WTC11 (cell line): ENCODE measurements around the gene KIF12. TPM values are rescaled to one million over a fixed set of nuclear protein-coding genes. Genes with fewer than 3 reads are reported as not detected.

Experiments used
- ATAC-seq: fragments of 200-7000 bp; cut with Tn5 transposase; 2 replicates; pipeline ENCODE4 v1.10.0; 2021; ENCODE audit warnings: mild to moderate bottlenecking, moderate library complexity
- CTCF ChIA-PET: fragments of 300-600 bp; sonication (Branson Sonifier 250); formaldehyde crosslinking; loops from one replicate; lab custom pipeline; 2021; ENCODE audit warnings: antibody characterized with exemption; lab: Charles Lee
- POLR2A ChIA-PET: fragments of 350-600 bp; sonication (Branson Sonifier 250); formaldehyde crosslinking; loops from one replicate; lab custom pipeline; 2021; ENCODE audit warnings: antibody characterized with exemption; lab: Charles Lee
- DNase-seq: peaks from one replicate; pipeline ENCODE4 v3.0.0; 2021; ENCODE audit warnings: low spot score
- H3K27ac Mint-ChIP-seq: 2 replicates; pipeline ENCODE4 v1.8.0; 2021; ENCODE audit warnings: mixed read lengths
- H3K27me3 Mint-ChIP-seq: 2 replicates; pipeline ENCODE4 v1.8.0; 2021; ENCODE audit warnings: low read depth, mild to moderate bottlenecking, moderate library complexity, mixed read lengths
- H3K36me3 Mint-ChIP-seq: 2 replicates; pipeline ENCODE4 v1.8.0; 2021; ENCODE audit warnings: mixed read lengths
- H3K4me1 Mint-ChIP-seq: 2 replicates; pipeline ENCODE4 v1.8.0; 2022; ENCODE audit warnings: mixed read lengths
- H3K4me3 Mint-ChIP-seq: 2 replicates; pipeline ENCODE4 v1.8.0; 2021; ENCODE audit warnings: mild to moderate bottlenecking, moderate library complexity, mixed read lengths
- H3K9me3 Mint-ChIP-seq: 2 replicates; pipeline ENCODE4 v1.8.0; 2021; ENCODE audit warnings: mixed read lengths
- ATF1 ChIP-seq: sonication (generic); formaldehyde crosslinking; IDR thresholded peaks from 2 replicates; pipeline ENCODE4 v1.8.1; 2023; ENCODE audit warnings: mild to moderate bottlenecking, moderate library complexity, missing genetic modification reagents
- E2F5 ChIP-seq: sonication (generic); formaldehyde crosslinking; IDR thresholded peaks from 2 replicates; pipeline ENCODE4 v1.8.1; 2022; ENCODE audit warnings: mild to moderate bottlenecking, moderate library complexity, missing genetic modification reagents
- ESRRA ChIP-seq: sonication (generic); formaldehyde crosslinking; IDR thresholded peaks from 2 replicates; pipeline ENCODE4 v1.8.1; 2022; ENCODE audit warnings: mild to moderate bottlenecking, missing genetic modification reagents, borderline replicate concordance
- FOXJ3 ChIP-seq: sonication (generic); formaldehyde crosslinking; IDR thresholded peaks from 2 replicates; pipeline ENCODE4 v1.9.0; 2021; ENCODE audit warnings: missing genetic modification reagents, mild to moderate bottlenecking, borderline replicate concordance
- GRHL2 ChIP-seq: fragments of 250-450 bp; sonication (Bioruptor Pico); IDR thresholded peaks from 2 replicates; pipeline ENCODE4 v1.8.0; 2022; ENCODE audit warnings: mild to moderate bottlenecking, moderate library complexity; ENCODE audit not compliant: insufficient replicate concordance, severe bottlenecking
- GTF2I ChIP-seq: fragments of 250-450 bp; sonication (Bioruptor Pico); conservative IDR thresholded peaks from 2 replicates; pipeline ENCODE4 v1.4.0; 2021; ENCODE audit warnings: mild to moderate bottlenecking
- HMGXB4 ChIP-seq: sonication (generic); formaldehyde crosslinking; IDR thresholded peaks from 2 replicates; pipeline ENCODE4 v1.8.1; 2023; ENCODE audit warnings: mild to moderate bottlenecking, moderate library complexity, missing genetic modification reagents
- IRF1 ChIP-seq: sonication (generic); formaldehyde crosslinking; IDR thresholded peaks from 2 replicates; pipeline ENCODE4 v1.8.0; 2023; ENCODE audit warnings: missing genetic modification reagents
- JUN ChIP-seq: sonication (generic); formaldehyde crosslinking; IDR thresholded peaks from 2 replicates; pipeline ENCODE4 v1.8.0; 2023; ENCODE audit warnings: mild to moderate bottlenecking, missing genetic modification reagents
- NFATC4 ChIP-seq: fragments of 250-450 bp; sonication (Bioruptor Pico); IDR thresholded peaks from 2 replicates; pipeline ENCODE4 v1.9.0; 2021; ENCODE audit warnings: mild to moderate bottlenecking
- NFYB ChIP-seq: sonication (generic); formaldehyde crosslinking; conservative IDR thresholded peaks from 2 replicates; pipeline ENCODE4 v1.8.0; 2022; ENCODE audit warnings: low read depth, missing genetic modification reagents
- NR2C2 ChIP-seq: sonication (generic); formaldehyde crosslinking; IDR thresholded peaks from 2 replicates; pipeline ENCODE4 v1.8.0; 2022; ENCODE audit warnings: mild to moderate bottlenecking, missing genetic modification reagents
- PRRX2 ChIP-seq: fragments of 250-450 bp; sonication (Bioruptor Pico); IDR thresholded peaks from 2 replicates; pipeline ENCODE4 v1.8.0; 2021; ENCODE audit warnings: mild to moderate bottlenecking
- SMAD4 ChIP-seq: sonication (generic); formaldehyde crosslinking; IDR thresholded peaks from 2 replicates; pipeline ENCODE4 v1.8.0; 2022; ENCODE audit warnings: mild to moderate bottlenecking, missing genetic modification reagents
- SOX15 ChIP-seq: fragments of 250-450 bp; sonication (Bioruptor Pico); IDR thresholded peaks from 2 replicates; pipeline ENCODE4 v1.9.0; 2021; ENCODE audit warnings: mild to moderate bottlenecking
- SP1 ChIP-seq: sonication (generic); formaldehyde crosslinking; conservative IDR thresholded peaks from 2 replicates; pipeline ENCODE4 v1.8.1; 2022; ENCODE audit warnings: missing genetic modification reagents
- TEAD4 ChIP-seq: sonication (generic); formaldehyde crosslinking; IDR thresholded peaks from 2 replicates; pipeline ENCODE4 v1.8.0; 2022; ENCODE audit warnings: mild to moderate bottlenecking, missing genetic modification reagents
- ZMAT4 ChIP-seq: fragments of 250-450 bp; sonication (Bioruptor Pico); IDR thresholded peaks from 2 replicates; pipeline ENCODE4 v1.9.0; 2021; ENCODE audit warnings: mild to moderate bottlenecking
- ZNF121 ChIP-seq: sonication (generic); formaldehyde crosslinking; IDR thresholded peaks from 2 replicates; pipeline ENCODE4 v1.8.0; 2023; ENCODE audit warnings: missing genetic modification reagents
- ZNF317 ChIP-seq: sonication (generic); formaldehyde crosslinking; IDR thresholded peaks from 2 replicates; pipeline ENCODE4 v1.8.1; 2023; ENCODE audit warnings: low read depth, mild to moderate bottlenecking, moderate library complexity, missing genetic modification reagents, borderline replicate concordance
- ZNF396 ChIP-seq: fragments of 250-450 bp; sonication (Bioruptor Pico); IDR thresholded peaks from 2 replicates; pipeline ENCODE4 v1.8.0; 2021; ENCODE audit warnings: mild to moderate bottlenecking, moderate library complexity, borderline replicate concordance
- ZNF416 ChIP-seq: fragments of 250-450 bp; sonication (Bioruptor Pico); IDR thresholded peaks from 2 replicates; pipeline ENCODE4 v1.9.0; 2021; ENCODE audit warnings: mild to moderate bottlenecking, inconsistent platforms
- ZNF423 ChIP-seq: fragments of 250-450 bp; sonication (Bioruptor Pico); IDR thresholded peaks from 2 replicates; pipeline ENCODE4 v2.1.2; 2022; ENCODE audit warnings: mild to moderate bottlenecking, moderate library complexity
- ZNF532 ChIP-seq: fragments of 250-450 bp; sonication (Bioruptor Pico); IDR thresholded peaks from 2 replicates; pipeline ENCODE4 v1.9.0; 2021; ENCODE audit warnings: mild to moderate bottlenecking, borderline replicate concordance
- ZNF671 ChIP-seq: fragments of 250-450 bp; sonication (Bioruptor Pico); IDR thresholded peaks from 2 replicates; pipeline ENCODE4 v1.8.0; 2021; ENCODE audit warnings: mild to moderate bottlenecking
- total RNA-seq: library from RNA; stranded (reverse); gene quantifications from 3 replicates; pipeline ENCODE4 v1.2.3, GENCODE V29; 2021

KIF12 gene
- total RNA-seq, 1 experiment from 2014 or later, result 4.0 TPM

GRCh38 chr9:114054191-114054690, 44.9 kb downstream of the KIF12 start:
- peaks cover 13% of the 10 kb centered on the region; the same call in 1 of the 2 replicates for H3K36me3 Mint-ChIP-seq
- 0 out of 2 replicates have a peak, but pooled peaks cover 3% of the 10 kb centered on the region for H3K4me1 Mint-ChIP-seq
- no peak for DNase-seq
- no peak for TF ChIP-seq ATF1
- TF ChIP-seq NR2C2 (CRISPR knock-in tag), result no peak
- no peak for TF ChIP-seq ZNF396 (CRISPR knock-in tag)
- TF ChIP-seq GTF2I, result no peak
- TF ChIP-seq NFATC4, result no peak
- no peak for TF ChIP-seq ZNF423 (CRISPR knock-in tag)
- TF ChIP-seq, all 79 proteins: peak for 0
- no peak for ATAC-seq
- CTCF ChIA-PET, result no interaction called here
- POLR2A ChIA-PET, result no interaction called here
- H3K27me3 Mint-ChIP-seq, result no peaks in the 10 kb centered on the region
- H3K9me3 Mint-ChIP-seq, result no peaks in the 10 kb centered on the region
- no peak overlapping the region for H3K27ac Mint-ChIP-seq
- no peak overlapping the region for H3K4me3 Mint-ChIP-seq

GRCh38 chr9:114053246-114054005, 45.7 kb downstream of the KIF12 start:
- TF ChIP-seq GRHL2 (no peak), FOXJ3 (CRISPR knock-in tag) (no peak), E2F5 (CRISPR knock-in tag) (no peak), ZNF416 (CRISPR knock-in tag) (no peak), ZNF121 (no peak), NFYB (CRISPR knock-in tag) (no peak), HMGXB4 (no peak), ESRRA (CRISPR knock-in tag) (no peak), ZNF671 (CRISPR knock-in tag) (no peak), TEAD4 (CRISPR knock-in tag) (no peak), ATF1 (no peak), SP1 (no peak), ZNF317 (CRISPR knock-in tag) (no peak), IRF1 (CRISPR knock-in tag) (no peak), SOX15 (CRISPR knock-in tag) (no peak)
- no peaks in the 10 kb centered on the region for H3K9me3 Mint-ChIP-seq
- H3K4me1 Mint-ChIP-seq, result 0 out of 2 replicates have a peak, but pooled peaks cover 3% of the 10 kb centered on the region
- no peak overlapping the region for H3K27ac Mint-ChIP-seq
- ATAC-seq (no peak), DNase-seq (no peak)
- peaks cover 18% of the 10 kb centered on the region for H3K36me3 Mint-ChIP-seq
- no peak overlapping the region for H3K4me3 Mint-ChIP-seq
- ChIA-PET POLR2A (no interaction called here), CTCF (no interaction called here)
- H3K27me3 Mint-ChIP-seq, result no peaks in the 10 kb centered on the region

- ChIA-PET POLR2A (no interaction called here), CTCF (no interaction called here)
- H3K27me3 Mint-ChIP-seq, result no peaks in the 10 kb centered on the region
- H3K4me3 Mint-ChIP-seq, result no peak overlapping the region
- H3K4me1 Mint-ChIP-seq, result 0 out of 2 replicates have a peak, but pooled peaks cover 3% of the 10 kb centered on the region
- no peak for ATAC-seq
- H3K9me3 Mint-ChIP-seq, result no peaks in the 10 kb centered on the region
- no peak for DNase-seq
- H3K27ac Mint-ChIP-seq, result no peak overlapping the region
- peaks cover 18% of the 10 kb centered on the region for H3K36me3 Mint-ChIP-seq
- TF ChIP-seq SP1 (no peak), ZNF396 (CRISPR knock-in tag) (no peak), PRRX2 (CRISPR knock-in tag) (no peak), ZMAT4 (CRISPR knock-in tag) (no peak), JUN (CRISPR knock-in tag) (no peak), ZNF532 (CRISPR knock-in tag) (no peak), SMAD4 (CRISPR knock-in tag) (no peak)
Observed at GRCh38 chr9:114051706-114052105, 47.4 kb downstream of the KIF12 start.
